GM18498 (cell line): ENCODE measurements around the gene ZNF33A.
"Not testable (repeated sequence)": the region's sequence is repeated elsewhere in the genome, so short reads cannot be mapped to it uniquely, and the experiment has no call there.

Experiments
- ATAC-seq: cut with Tn5 transposase; IDR thresholded peaks from one replicate; pipeline ENCODE4 v1.9.1; 2021; ENCODE audit warnings: mild to moderate bottlenecking, moderate library complexity; ENCODE audit not compliant: unreplicated experiment

Gene ZNF33A

DNA sequence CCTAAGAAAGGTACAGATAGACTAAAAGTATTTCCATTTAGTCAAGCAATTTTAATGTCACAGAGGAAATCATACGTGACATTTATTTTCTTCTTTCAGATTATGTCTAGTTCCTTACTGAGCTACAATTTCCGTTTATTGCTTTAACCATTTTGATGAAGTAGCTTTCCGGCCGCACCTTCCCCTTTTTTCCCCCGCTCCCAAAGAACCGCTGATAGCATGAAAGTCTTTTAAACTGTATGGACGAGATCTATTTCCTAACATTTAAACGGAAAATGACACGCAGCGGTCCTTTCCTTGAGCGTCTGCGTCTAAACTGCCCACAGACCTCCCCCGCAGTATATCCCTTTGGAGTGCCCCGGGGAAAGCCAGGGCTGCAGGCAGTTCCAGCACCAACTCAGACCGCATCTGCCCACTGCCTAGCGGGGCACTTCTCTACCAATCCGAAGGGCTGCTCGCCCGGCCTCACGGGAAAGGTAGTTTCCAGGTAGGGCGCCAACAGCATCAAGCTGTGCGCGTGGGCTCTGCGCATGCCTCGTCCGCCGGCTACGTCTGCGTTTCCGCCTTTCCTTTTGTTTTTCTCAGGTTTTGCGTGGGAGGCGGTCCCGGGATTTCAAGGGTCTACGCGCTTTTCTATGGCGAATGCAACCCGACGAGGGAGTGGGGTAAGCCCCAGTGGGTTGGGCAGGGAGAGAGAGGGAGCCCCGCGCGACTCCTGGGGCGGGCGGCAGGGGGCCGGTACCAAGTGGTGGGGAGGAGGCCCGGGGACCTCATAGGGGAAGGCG, at the start of gene ZNF33A:
Gene ZNF33A (plus strand): TSS at position 557 of the 785 bp plus-strand sequence. CDS start 1,667 bp downstream, outside the sequence.
- ATAC-seq, result peak; percentile 88

DNA sequence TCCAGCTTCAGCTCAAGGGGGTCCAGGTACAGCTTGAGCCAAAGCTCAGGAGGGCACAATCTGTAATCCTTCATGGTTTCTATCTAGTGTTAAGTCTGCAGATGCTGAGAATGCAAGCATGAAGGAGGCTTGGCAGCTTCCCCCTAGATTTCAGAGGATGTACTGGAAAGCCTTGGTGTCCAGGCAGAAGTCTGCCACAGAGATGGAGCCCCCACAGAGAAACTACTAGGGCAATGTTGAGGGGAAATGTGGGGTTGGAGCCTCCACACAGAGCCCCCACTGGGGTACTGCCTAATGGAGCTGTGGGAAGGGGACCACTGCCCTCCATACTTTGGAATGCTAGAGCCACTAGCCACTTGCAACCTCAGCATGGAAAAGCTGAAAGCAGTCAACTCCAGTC, 45.5 kb upstream of the ZNF33A start:
- no peak for ATAC-seq

DNA sequence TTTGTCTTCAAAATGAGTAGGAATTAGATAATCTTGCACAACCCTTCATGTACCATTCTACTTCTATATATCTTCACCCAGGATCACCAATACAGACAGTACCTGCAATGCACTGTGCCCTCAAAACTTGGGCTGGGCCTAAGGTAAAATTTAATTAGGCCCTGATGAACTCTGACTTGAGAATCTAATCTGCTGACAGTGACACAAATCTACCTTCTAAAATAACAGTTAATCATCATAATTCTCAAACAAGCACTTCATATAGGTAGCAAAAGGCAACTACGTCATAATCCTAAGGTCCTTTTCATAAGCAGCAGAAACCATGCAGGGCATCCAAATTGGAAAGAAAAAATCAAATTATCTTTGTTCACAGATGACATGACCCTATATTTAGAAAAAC, 38.1 kb upstream of the ZNF33A start:
- no peak for ATAC-seq

DNA sequence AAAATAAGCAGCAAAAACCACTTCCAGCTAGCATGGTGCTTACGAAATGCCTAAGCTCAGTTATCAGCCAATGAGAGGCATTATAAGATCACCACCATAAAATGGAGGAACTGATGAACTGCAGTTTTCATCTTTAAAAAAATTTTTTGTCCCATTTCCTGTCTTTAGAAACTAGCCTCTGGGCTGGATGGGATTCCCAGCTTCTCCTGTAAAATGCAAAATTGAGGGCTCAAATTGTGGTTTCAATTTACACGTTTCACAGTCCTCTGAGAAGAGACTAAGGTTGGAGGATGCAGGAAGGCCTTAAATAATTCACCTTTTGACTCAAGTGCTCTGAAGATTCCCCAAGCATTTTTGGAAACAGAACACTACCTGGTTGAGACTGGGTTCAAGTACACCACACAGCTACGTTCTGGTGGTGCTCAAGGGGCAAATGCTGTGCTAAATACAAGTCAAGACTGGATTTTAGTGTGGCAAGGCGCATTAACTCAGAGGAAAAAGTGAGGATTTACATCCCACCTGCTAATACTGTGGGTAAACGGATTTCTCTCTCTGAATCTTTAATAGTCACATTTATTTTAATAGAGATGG, 35.0 kb upstream of the ZNF33A start:
- ATAC-seq, result no peak

DNA sequence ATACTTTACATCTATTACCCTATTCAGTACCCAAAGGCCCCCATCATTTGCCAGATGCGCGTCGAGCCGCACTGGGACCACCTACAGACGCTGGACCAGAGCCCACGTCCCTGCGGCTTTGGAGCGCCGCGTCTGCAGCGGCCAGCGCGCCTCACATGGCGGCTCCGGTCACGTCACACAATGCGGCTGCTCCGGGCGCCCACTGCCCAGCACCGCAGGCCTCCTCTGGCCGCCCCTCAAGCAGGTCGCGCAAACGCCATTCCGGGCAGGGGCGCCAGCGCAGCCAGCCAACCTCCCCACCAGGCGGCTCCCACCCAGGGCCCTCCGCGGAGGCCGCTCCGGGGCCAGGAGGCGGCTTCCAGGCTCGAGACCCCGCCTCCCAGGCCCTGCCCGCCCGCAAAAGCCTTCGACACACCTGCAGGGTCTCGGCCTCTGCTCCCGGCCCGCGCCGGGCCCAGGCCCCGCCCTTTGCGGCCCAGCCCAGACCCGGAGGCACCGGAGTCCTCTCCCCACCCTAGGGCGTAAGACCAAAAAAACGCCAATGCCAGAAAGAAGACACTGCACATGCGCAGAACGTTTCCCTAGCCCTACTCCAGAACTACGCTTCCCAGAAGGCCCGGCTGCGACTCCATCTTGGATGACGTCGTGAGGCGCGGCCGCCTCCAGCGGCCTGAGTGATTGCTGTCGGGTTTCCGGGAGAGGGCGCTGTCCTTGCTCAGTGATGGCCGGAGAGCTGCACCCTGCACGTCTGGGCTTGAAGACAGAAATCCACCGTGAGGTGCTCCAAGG, 34.2 kb upstream of the ZNF33A start, which contains the start of gene ZNF25:
Gene ZNF25 (minus strand): TSS at position 557 of the 789 bp plus-strand sequence. CDS start 4,925 bp downstream, outside the sequence.
- ATAC-seq, result peak; percentile 98

DNA sequence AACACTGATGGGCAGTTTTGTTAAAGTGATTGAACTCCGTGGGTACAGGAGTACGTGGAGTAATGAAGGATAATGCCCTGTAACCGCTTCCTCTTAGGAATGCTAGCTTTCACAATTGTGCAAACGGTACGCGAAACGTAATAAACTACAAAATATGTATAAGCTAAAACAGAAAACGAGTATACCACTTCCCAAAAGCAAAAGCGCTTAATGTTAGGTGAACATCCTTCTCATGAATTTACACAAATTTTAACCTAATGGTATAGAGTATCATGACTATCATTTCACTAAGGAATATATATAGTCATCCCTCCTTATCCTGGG, 33.6 kb upstream of the ZNF33A start:
- peak; percentile 0 for ATAC-seq

DNA sequence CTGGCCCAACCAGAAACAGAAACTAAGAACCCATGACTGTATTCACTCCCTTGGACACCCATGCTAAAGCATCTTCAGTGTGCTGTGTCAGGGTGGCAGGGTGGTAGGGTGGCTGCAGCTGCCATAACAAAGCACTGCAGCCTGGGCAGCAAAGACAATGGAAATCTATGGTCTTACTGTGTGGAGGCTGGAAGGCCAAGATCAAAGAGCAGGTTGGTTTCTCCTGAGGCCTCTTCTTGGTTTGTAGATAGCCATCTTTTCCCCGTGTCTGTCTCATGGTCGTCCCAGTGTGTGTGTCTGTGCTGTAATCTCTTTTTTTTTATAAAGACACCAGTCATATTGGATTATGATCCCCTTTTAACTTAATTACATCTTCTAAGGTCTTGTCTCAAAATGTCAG, 18.8 kb upstream of the ZNF33A start:
- ATAC-seq, result no peak

DNA sequence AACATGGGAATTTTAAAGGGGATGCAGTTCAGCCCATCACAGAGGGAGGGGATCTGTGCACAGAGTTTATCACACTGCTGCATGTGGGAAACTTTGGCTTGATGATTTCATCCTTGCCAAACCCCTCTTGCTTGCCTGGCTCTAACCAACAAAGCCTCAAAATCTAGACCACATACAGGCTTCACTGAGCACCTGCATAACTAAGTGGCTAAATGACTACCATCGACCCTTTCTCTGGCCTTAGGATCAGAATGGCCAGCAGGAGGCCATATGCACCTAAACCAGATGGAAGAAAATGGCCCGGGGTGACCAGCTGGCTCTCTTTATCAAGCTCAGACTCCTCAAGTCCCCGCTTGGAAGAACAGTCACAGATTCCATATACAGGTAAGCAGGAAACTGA, 18.4 kb upstream of the ZNF33A start:
- ATAC-seq, result no peak

DNA sequence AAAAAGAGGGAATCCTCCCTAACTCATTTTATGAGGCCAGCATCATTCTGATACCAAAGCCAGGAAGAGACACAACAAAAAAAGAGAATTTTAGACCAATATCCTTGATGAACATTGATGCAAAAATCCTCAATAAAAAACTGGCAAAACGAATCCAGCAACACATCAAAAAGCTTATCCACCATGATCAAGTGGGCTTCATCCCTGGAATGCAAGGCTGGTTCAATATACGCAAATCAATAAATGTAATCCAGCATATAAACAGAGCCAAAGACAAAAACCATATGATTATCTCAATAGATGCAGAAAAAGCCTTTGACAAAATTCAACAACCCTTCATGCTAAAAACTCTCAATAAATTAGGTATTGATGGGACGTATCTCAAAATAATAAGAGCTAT, 11.6 kb upstream of the ZNF33A start:
- ATAC-seq, result not testable (repeated sequence)

DNA sequence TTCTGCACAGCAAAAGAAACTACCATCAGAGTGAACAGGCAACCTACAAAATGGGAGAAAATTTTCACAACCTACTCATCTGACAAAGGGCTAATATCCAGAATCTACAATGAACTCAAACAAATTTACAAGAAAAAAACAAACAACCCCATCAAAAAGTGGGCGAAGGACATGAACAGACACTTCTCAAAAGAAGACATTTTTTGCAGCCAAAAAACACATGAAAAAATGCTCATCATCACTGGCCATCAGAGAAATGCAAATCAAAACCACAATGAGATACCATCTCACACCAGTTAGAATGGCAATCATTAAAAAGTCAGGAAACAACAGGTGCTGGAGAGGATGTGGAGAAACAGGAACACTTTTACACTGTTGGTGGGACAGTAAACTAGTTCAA, 10.0 kb upstream of the ZNF33A start:
- not testable (repeated sequence) for ATAC-seq

DNA sequence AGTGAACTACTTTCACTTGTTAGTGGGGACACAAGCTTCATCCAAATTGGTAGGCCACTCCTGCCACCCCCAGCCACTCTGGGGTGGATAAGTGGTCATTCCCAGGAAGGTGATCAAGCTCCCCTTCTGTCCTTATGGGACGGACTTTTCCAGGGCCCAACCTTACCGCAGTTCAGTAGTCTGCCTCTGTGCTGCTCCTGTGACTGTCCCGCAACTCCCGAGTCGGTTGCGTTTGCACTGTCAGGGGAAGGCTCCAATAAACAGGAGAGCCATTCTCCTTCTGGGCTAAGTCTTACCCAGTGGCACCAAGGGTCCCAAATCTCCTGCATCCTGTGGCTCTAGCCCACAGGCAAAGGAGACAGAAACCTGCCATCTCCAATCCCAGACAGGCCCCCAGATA, 7.4 kb upstream of the ZNF33A start:
- ATAC-seq, result no peak

DNA sequence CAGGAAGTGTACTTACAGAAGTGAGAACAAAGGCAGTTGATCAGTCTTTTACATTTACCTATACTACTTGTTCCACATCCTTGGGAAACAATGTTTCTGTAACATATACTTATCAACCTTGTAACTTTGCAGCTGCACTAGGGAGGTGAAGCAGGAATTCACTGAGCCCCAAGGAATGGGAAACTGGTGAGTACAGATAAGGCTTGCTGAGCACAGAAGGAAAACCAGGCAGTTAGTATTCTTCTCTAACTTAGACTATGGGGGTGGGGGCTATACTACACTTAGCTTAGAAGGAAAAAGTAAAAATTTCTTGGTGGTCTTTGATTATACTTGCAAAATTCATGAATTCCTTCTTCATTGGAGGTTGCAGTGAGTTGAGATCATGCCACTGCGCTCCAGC, 6.9 kb upstream of the ZNF33A start:
- no peak for ATAC-seq

DNA sequence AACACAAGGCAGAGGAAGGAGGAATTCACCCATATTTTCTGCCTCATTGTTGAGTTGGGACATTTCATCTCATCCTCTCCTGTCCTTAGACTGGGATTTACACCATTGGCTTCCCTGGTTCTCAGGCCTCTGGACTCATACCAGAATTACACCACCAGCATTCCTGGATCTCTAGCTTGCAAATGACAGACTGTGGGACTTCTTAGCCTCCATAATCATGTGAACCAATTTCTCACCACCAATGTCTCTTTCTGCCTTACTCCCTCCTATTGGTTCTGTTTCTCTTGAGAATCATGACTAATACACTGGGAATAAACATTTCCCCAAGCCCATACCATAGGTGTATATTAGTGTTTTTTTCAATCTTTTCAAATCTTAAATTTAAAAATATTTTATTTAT, 2.9 kb upstream of the ZNF33A start:
- no peak for ATAC-seq

DNA sequence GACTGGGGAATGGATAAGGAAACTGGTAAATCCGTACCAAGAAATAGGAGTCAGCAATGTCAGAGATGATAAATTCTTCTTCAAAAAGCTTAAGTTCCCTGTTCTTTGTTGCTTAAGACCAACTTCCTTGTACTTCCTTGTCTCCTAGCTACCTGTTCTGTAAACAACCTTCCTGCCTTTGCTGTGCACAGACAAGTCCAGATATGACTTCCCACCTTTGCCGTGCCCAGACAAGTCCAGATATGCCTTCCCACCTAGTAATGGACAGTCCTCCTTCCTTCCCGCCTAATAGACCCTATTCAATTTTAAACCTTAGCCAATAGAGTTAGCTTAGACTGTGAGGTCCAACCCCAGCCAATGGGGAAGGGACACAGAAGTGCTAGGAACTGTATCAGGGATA, 2.5 kb upstream of the ZNF33A start:
- no peak for ATAC-seq

DNA sequence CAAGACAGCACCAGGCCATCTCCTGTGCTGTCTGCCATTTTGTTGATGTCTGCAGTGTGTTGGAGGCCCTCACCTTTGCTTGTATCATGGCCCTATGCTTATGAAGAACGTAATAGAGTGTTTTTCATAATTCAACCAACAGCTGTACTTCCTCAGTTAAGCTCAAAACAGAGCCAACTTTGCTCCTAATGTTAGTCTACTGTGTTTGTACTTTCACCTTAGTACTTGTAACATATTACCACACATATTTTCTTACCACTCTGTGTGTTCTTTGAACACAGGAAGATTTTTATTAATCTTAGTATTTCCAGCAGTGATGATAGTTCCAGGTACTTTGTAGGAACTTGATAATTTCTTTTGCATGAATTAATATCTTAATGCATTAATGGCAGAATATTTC, 5.9 kb downstream of the ZNF33A start:
- ATAC-seq, result no peak

DNA sequence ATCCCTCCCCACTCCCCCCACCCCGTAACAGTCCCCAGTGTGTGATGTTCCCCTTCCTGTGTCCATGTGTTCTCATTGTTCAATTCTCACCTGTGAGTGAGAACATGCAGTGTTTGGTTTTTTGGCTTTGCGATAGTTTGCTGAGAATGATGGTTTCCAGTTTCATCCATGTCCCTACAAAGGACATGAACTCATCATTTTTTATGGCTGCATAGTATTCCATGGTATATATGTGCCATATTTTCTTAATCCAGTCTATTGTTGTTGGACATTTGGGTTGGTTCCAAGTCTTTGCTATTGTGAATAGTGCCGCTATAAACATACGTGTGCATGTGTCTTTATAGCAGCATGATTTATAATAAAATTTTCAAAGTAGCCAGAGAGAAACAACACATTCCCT, 8.6 kb downstream of the ZNF33A start:
- ATAC-seq, result not testable (repeated sequence)

DNA sequence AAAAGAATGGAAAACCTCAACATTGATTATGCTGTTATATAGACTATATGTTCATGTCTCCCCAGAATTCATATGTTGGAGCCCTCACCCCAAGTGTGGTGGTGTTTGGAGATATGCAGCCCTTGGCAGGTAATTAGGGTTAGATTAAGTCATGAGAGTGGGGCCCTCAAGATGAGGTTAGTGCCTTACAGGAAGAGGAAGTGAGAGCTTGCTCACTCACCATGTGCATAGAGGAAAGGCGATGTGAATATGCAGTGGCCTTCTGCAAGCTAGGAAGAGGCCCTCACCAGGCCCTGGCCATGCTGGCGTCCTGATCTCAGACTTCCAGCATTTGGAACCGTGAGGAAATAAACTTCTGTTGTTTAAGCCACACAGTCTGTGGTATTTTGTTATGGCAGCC, 14.8 kb downstream of the ZNF33A start:
- ATAC-seq, result peak; percentile 88

DNA sequence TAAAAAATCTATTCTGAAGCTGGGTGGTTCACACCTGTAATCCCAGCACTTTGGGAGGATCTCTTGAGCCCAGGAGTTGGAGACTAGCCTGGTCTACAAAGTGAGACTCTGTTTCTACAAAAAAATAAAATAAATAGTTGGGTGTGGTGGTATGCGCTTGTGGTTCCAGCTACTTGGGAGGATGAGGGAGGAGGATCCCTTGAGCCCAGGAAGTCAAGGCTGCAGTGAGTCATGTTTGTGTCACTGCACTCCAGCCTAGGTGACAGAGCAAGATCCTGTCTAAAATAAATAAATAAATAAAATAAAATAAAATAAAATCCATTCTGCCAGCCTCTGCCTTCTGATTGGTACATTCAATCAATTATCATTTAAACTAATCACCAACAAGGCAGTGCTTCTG, 17.5 kb downstream of the ZNF33A start:
- no peak for ATAC-seq

DNA sequence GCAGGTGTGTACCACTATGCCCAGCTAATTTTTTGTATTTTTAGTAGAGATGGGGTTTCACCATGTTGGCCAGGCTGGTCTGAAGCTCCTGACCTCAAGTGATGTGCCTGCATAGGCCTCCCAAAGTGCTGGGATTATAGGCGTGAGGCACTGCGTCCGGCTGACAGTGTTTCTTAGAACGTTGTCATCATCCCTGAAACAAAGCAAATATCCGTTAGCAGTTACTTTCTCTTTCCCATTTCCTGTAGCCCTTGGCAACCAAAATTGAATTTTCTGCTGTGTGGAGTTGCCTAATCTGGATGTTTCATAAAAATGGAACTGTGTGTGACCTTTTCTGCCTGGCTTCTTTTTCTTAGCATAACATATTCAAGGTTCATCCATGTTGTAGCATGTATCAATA, 22.4 kb downstream of the ZNF33A start:
- ATAC-seq, result no peak

DNA sequence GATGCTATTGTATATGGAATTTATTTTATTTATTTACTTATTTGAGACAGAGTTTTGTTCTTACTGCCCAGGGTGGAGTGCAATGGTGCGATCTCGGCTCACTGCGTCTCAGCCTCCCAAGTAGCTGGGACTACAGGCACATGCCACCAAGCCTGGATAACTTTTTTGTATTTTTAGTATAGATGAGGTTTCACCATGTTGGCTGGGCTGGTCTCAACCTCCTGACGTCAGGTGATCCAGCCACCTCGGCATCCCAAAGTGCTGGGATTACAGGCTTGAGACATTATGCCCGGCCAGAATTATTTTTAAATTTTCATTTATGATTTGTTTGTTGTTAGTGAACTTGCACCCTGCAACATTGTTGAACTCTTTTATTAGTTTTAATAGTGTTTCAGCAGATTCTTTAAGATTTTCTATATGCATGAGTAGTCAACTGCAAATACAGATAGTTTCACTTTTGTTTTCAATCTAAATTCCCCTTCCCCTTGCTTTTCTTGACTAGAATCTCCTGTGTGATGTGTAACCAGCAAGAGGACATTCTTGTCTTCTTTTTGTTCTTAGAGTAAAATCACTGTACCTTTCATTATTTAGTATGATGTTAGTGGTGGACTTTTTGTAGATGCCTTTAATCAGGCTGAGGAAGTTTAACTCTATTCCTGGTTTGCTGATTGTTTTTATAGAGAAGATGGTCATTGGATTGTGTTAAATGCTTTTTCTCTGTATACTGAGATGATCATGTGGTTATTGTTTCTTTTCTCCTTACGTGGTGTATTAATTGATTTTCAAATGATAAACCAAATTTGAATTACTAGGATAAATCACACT, 27.8 kb downstream of the ZNF33A start:
- peak; percentile 92 for ATAC-seq

DNA sequence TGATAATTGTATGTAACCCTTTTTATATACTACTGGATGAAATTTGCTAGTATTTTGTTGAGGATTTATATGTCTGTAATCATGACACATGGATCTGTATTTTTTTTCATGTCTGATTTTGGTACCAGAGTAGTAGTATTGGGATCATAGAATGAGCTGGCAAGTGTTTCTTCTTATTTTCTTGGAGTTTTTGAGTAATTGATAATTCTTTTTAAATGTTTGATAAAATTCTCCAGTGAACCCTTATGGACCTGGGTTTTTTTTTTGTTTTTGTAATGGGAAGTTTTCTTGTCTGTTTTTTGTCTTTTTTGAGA, 28.4 kb downstream of the ZNF33A start:
- ATAC-seq, result peak; percentile 15
